ENCODE results near the gene SIM2.

SIM2 gene

GRCh38 chr21:36798491-36798890 is 99.6 kb downstream of the SIM2 start:
- DNase-seq (ENCODE audit: low read depth in 3 of 3): no peak
